Ishikawa (cell line): ENCODE measurements around the gene ACO1.

Experiments used
- MAX ChIP-seq: IDR thresholded peaks from 2 replicates; pipeline ENCODE4 v1.6.1; 2012
- TCF12 ChIP-seq: IDR thresholded peaks from 2 replicates; pipeline ENCODE4 v1.6.1; 2012; ENCODE audit warnings: low read depth
- USF1 ChIP-seq: IDR thresholded peaks from 2 replicates; pipeline ENCODE4 v1.6.1; 2012
- YY1 ChIP-seq: IDR thresholded peaks from 2 replicates; pipeline ENCODE4 v1.6.1; 2012; ENCODE audit warnings: low read depth
- ZBTB7A ChIP-seq: IDR thresholded peaks from 2 replicates; pipeline ENCODE4 v1.6.1; 2012; ENCODE audit warnings: low read depth

GRCh38 chr9:32394381-32395049 is 10.1 kb downstream of the ACO1 start:
- TF ChIP-seq TCF12 (no peak), USF1 (no peak), ZBTB7A (no peak), YY1 (no peak), MAX (no peak)
